Liver (tissue), 3 donors: ENCODE measurements around the gene NYNRIN.

ENCODE experiments used
- ATF3 ChIP-seq: IDR thresholded peaks from 2 replicates; pipeline ENCODE4 v1.6.1; 2016; ENCODE audit warnings: antibody characterized with exemption
- CTCF ChIP-seq: fragments of 150-350 bp; IDR thresholded peaks from 2 replicates; pipeline ENCODE4 v1.5.1; 2017; ENCODE audit warnings: improper control_type of control experiment, low read depth, low read length; ENCODE audit not compliant: missing input control
- EGR1 ChIP-seq, 2 donors: IDR thresholded peaks; 2 replicates each; pipeline ENCODE4 v1.6.1; 2016 to 2018; ENCODE audit warnings: antibody characterized with exemption in 2 of 2, low read depth in 2 of 2
- FOXA1 ChIP-seq: IDR thresholded peaks from 2 replicates; pipeline ENCODE4 v1.6.1; 2016; ENCODE audit warnings: antibody characterized with exemption
- GABPA ChIP-seq, 2 donors: IDR thresholded peaks in 1 of 2; conservative IDR thresholded peaks in 1 of 2; 2 replicates each; pipeline ENCODE4 v1.6.1; 2016; ENCODE audit warnings: antibody characterized with exemption in 2 of 2, mild to moderate bottlenecking in 1 of 2, moderate library complexity in 1 of 2
- HNF4A ChIP-seq, 2 donors: conservative IDR thresholded peaks; 2 replicates each; pipeline ENCODE4 v1.6.1; 2016; ENCODE audit warnings: antibody characterized with exemption in 2 of 2, mild to moderate bottlenecking in 2 of 2
- JUND ChIP-seq, 2 donors: IDR thresholded peaks; 2 replicates each; pipeline ENCODE4 v1.6.1; 2016; ENCODE audit warnings: antibody characterized with exemption in 2 of 2
- MAX ChIP-seq: IDR thresholded peaks from 2 replicates; pipeline ENCODE4 v1.6.1; 2016; ENCODE audit warnings: antibody characterized with exemption
- RAD21 ChIP-seq, 2 donors: IDR thresholded peaks; 2 replicates each; pipeline ENCODE4 v1.6.1; 2016; ENCODE audit warnings: antibody characterized with exemption in 2 of 2, mild to moderate bottlenecking in 2 of 2
- REST ChIP-seq: IDR thresholded peaks from 2 replicates; pipeline ENCODE4 v1.6.1; 2016; ENCODE audit warnings: antibody characterized with exemption, mild to moderate bottlenecking
- SP1 ChIP-seq: IDR thresholded peaks from 2 replicates; pipeline ENCODE4 v1.6.1; 2018; ENCODE audit warnings: antibody characterized with exemption, mild to moderate bottlenecking
- TAF1 ChIP-seq: conservative IDR thresholded peaks from 2 replicates; pipeline ENCODE4 v1.6.1; 2016; ENCODE audit warnings: antibody characterized with exemption, mild to moderate bottlenecking
- YY1 ChIP-seq: IDR thresholded peaks from 2 replicates; pipeline ENCODE4 v1.6.1; 2016; ENCODE audit warnings: antibody characterized with exemption, mild to moderate bottlenecking
- TF ChIP-seq, protein P1 (sequence below): IDR thresholded peaks from 2 replicates; pipeline ENCODE4 v1.6.1; 2016; ENCODE audit warnings: antibody characterized with exemption
- donor health status: healthy.
- donor health status: healthy.

DNA sequence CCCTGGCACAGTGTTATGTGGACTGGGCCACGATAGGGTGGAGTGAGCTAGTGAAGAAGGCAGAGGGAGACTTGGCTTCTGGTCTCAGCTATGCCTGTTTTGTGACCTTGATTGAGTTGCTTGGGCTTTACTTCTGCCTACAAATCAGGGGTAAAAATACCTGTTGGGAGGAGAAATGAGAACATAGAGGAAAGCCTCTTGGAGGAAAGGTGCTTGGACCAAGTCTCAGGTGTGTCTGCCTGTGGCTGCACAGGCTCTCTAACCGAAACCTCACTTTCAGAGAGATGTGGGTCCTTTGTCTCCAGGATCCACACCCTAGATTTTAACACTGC, 38.9 kb downstream of the NYNRIN start:
- TF ChIP-seq JUND (IDR thresholded peaks at IDR 0.05) (no peak), CTCF (no peak), RAD21 (IDR thresholded peaks at IDR 0.05) (no peak), MAX (no peak), TAF1 (no peak), REST (no peak), ATF3 (no peak), EGR1 (IDR thresholded peaks at IDR 0.05; ENCODE audit: low read depth in 2 of 2) (no peak), FOXA1 (no peak), HNF4A (conservative IDR thresholded peaks at IDR 0.05) (no peak), SP1 (no peak), YY1 (no peak), GABPA (IDR thresholded peaks at IDR 0.05 in 1 of 2, conservative IDR thresholded peaks at IDR 0.05 in 1 of 2) (no peak)
- TF ChIP-seq, protein P1, sequence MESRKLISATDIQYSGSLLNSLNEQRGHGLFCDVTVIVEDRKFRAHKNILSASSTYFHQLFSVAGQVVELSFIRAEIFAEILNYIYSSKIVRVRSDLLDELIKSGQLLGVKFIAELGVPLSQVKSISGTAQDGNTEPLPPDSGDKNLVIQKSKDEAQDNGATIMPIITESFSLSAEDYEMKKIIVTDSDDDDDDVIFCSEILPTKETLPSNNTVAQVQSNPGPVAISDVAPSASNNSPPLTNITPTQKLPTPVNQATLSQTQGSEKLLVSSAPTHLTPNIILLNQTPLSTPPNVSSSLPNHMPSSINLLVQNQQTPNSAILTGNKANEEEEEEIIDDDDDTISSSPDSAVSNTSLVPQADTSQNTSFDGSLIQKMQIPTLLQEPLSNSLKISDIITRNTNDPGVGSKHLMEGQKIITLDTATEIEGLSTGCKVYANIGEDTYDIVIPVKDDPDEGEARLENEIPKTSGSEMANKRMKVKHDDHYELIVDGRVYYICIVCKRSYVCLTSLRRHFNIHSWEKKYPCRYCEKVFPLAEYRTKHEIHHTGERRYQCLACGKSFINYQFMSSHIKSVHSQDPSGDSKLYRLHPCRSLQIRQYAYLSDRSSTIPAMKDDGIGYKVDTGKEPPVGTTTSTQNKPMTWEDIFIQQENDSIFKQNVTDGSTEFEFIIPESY: no peak
